Heart left ventricle (tissue), 16 donors: ENCODE data around the gene IL19. TPM values are rescaled to one million over a fixed set of nuclear protein-coding genes. Genes with fewer than 3 reads are reported as not detected.

Experiments used
- ATAC-seq, 4 donors: fragments of 200-7000 bp; cut with Tn5 transposase; one replicate each; pipeline ENCODE4 v1.9.1; 2020 to 2022; ENCODE audit warnings: moderate library complexity in 4 of 4, mild to moderate bottlenecking in 3 of 4, moderate number of reproducible peaks in 1 of 4
- DNase-seq, 5 donors: peaks; one replicate each; pipeline ENCODE4 v3.0.0-alpha.2; 2020
- H3K27ac ChIP-seq, 12 donors: fragments of 200-600 bp; sonication (generic) in 4 of 12; one replicate each; pipeline versions ENCODE4 v1.5.0 to v1.8.0; 2016 to 2022; ENCODE audit warnings: mild to moderate bottlenecking in 2 of 12
- H3K27me3 ChIP-seq, 9 donors: fragments of 200-600 bp; sonication (generic) in 2 of 9; one replicate each; pipeline versions ENCODE4 v1.5.1 to v1.8.0; 2016 to 2022; ENCODE audit warnings: mild to moderate bottlenecking in 3 of 9
- H3K36me3 ChIP-seq, 9 donors: fragments of 200-600 bp; sonication (generic) in 2 of 9; one replicate each; pipeline versions ENCODE4 v1.5.0 to v1.8.0; 2018 to 2022; ENCODE audit warnings: mild to moderate bottlenecking in 2 of 9
- H3K4me1 ChIP-seq, 12 donors: fragments of 200-600 bp; sonication (generic) in 4 of 12; one replicate each; pipeline versions ENCODE4 v1.5.0 to v1.8.0; 2016 to 2022; ENCODE audit warnings: mild to moderate bottlenecking in 3 of 12
- H3K4me3 ChIP-seq, 12 donors: fragments of 200-600 bp; sonication (generic) in 4 of 12; one replicate each; pipeline versions ENCODE4 v1.5.0 to v1.8.0; 2017 to 2022; ENCODE audit warnings: mild to moderate bottlenecking in 9 of 12, moderate library complexity in 4 of 12
- H3K9me3 ChIP-seq, 12 donors: fragments of 200-600 bp; sonication (generic) in 4 of 12; one replicate each; pipeline versions ENCODE4 v1.5.0 to v1.8.0; 2016 to 2022; ENCODE audit warnings: mild to moderate bottlenecking in 1 of 12
- CTCF ChIP-seq, 12 donors: fragments of 200-600 bp; sonication (generic) in 4 of 12; IDR thresholded peaks; one replicate each; pipeline versions ENCODE4 v1.5.0 to v1.8.0; 2018 to 2022; ENCODE audit warnings: antibody characterized with exemption in 12 of 12, mild to moderate bottlenecking in 5 of 12
- POLR2A ChIP-seq, 2 donors: fragments of 450-650 bp; IDR thresholded peaks; one replicate each; pipeline ENCODE4 v1.6.1; 2017; ENCODE audit warnings: antibody characterized with exemption in 2 of 2, mild to moderate bottlenecking in 2 of 2, moderate library complexity in 2 of 2
- WGBS, 4 donors: extraction: QIAGEN DNeasy Blood & Tissue Kit in 2 of 4; methylation state at CpG; one replicate each; pipeline versions ENCODE4 v1.1.5 to v1.1.7; 2013 to 2018; 5-methylcytosine and 5-hydroxymethylcytosine counted together
- intact Hi-C, 10 donors: fragments of 100-400 bp; cut with DNase I; formaldehyde crosslinking; loops; one replicate each; pipeline versions ENCODE4 v1.11.1 to v1.14.2; 2022
- polyA plus RNA-seq, 2 donors: library from polyadenylated mRNA; stranded (reverse); fragments of 200-250 nt; gene quantifications; one replicate each; pipeline ENCODE4 v1.2.3, GENCODE V29; 2013
- total RNA-seq, 9 donors: library from RNA; depleted of rRNA in 2 of 9; stranded (reverse); fragments of >200 nt in 2 of 9; fragmentation: NEBNext Ultra II Directional in 3 of 9; extraction: Animal tissue kit (Norgen Biotek cat#: 25700) in 3 of 9; gene quantifications; one replicate each; pipeline versions ENCODE4 v1.1.0 to v1.2.4, GENCODE V29; 2016 to 2023
- donor health status: ischemic (EF 13 %, LVEDD 7.1; RV severe dilation, severe dysfunction).
- donor health status: healthy with polysubstance abuse.
- donor health status: DM: no; HTN: yes; CAD: no.
- donor health status: DM: no; HTN: no; CAD: no.
- donor health status: ischemic (EF 25% LVEDD 6.9; RV normal size, moderate dysfunction).
- donor health status: ischemic (EF 25% LVEDD 5.7; RV mildly dilated, moderate dysfunction).
- donor health status: healthy.
- donor health status: DM: yes; HTN: yes; CAD: no.
- donor health status: ischemic (EF 35%, LVEDD 5.7; RV mildly dilated, moderate dysfunction).
- donor health status: nonischemic (EF 11% LVEDD 7.7; RV severe dilation, severe dysfunction).
- donor health status: DM: yes; HTN: yes; CAD: no.
- donor health status: PGD.
- donor health status: ischemic (EF 29% LVEDD 5.4; RV normal size, mild dysfunction).
- donor health status: nonischemic (EF 23%, LVEDD 6.1; RV moderate dilation, normal function).

Gene IL19
- total and polyA plus RNA-seq, 11 donors, result not detected

GRCh38 chr1:206736878-206737728 is 33.5 kb upstream of the IL19 start:
- peak; percentile 15 to 60 (median 49) for ATAC-seq
- intact Hi-C loops, result loop anchor here in 6 of 10 donors (5.0 to 10.0 kb wide), 5 partner anchors 65 to 175 kb away; partner anchors contain the start of gene DYRK3 (in 4 of the 6)
- TF ChIP-seq POLR2A (IDR thresholded peaks at IDR 0.05) (no peak), CTCF (IDR thresholded peaks at IDR 0.05) (no peak)

GRCh38 chr1:206737729-206738201 is 32.8 kb upstream of the IL19 start:
- TF ChIP-seq CTCF (IDR thresholded peaks at IDR 0.05), result no peak
- no peak for TF ChIP-seq POLR2A (IDR thresholded peaks at IDR 0.05)
- no peak overlapping the region for H3K4me3 ChIP-seq
- H3K27ac ChIP-seq, result peak overlapping the region; percentile 15 to 80 (median 65)
- peaks cover 0 to 67% (median 36%) of the 10 kb centered on the region in 12 donors for H3K4me1 ChIP-seq
- peaks cover 0 to 36% (median 29%) of the 10 kb centered on the region in 9 donors for H3K36me3 ChIP-seq
- peak in 1 of 5 donors; percentile 56 for DNase-seq
- H3K9me3 ChIP-seq, result no peaks in the 10 kb centered on the region
- no peaks in the 10 kb centered on the region for H3K27me3 ChIP-seq
- 7 to 33% (median 27%) methylated on average over 3 of the region's 3 CpGs for WGBS, 4 donors
- peak in 3 of 4 donors; percentile 43 to 49 (median 45) for ATAC-seq
- intact Hi-C loops, result loop anchor here in 6 of 10 donors (5.0 to 10.0 kb wide), 5 partner anchors 65 to 175 kb away; partner anchors contain the start of gene DYRK3 (in 4 of the 6)

More at GRCh38 chr1:206736878-206737728, 33.5 kb upstream of the IL19 start:
- Histone ChIP-seq H3K27ac (peak overlapping the region; percentile 15 to 80 (median 65)), H3K9me3 (no peaks in the 10 kb centered on the region), H3K4me1 (peaks cover 0 to 67% (median 36%) of the 10 kb centered on the region in 12 donors), H3K36me3 (peaks cover 0 to 43% (median 35%) of the 10 kb centered on the region in 9 donors), H3K27me3 (no peaks in the 10 kb centered on the region), H3K4me3 (no peak overlapping the region)
- no peak for DNase-seq
- WGBS, 4 donors, result 67 to 81% (median 73%) methylated on average over 14 of the region's 14 CpGs

GRCh38 chr1:206738370-206739366 is 31.9 kb upstream of the IL19 start:
- ATAC-seq, result no peak
- 56 to 63% (median 61%) methylated on average over 3 of the region's 3 CpGs for WGBS, 4 donors
- Histone ChIP-seq H3K4me1 (peaks cover 0 to 63% (median 36%) of the 10 kb centered on the region in 12 donors), H3K4me3 (no peak overlapping the region), H3K9me3 (no peaks in the 10 kb centered on the region), H3K27ac (peak overlapping the region in 9 of 12 donors; percentile 44 to 80 (median 67)), H3K36me3 (peaks cover 0 to 27% (median 20%) of the 10 kb centered on the region in 9 donors), H3K27me3 (no peaks in the 10 kb centered on the region)
- intact Hi-C loops, result loop anchor here in 6 of 10 donors (5.0 to 10.0 kb wide), 5 partner anchors 64 to 174 kb away; partner anchors contain the start of gene DYRK3 (in 4 of the 6)
- TF ChIP-seq POLR2A (IDR thresholded peaks at IDR 0.05), result no peak
- TF ChIP-seq CTCF (IDR thresholded peaks at IDR 0.05), result peak in 5 of 12 donors; percentile 12 to 29 (median 13)
- no peak for DNase-seq
